Upper lobe of right lung (tissue), 1 donor: ENCODE measurements around the gene MPPED2. TPM values are rescaled to one million over a fixed set of nuclear protein-coding genes. Genes with fewer than 3 reads are reported as not detected.

Experiments
- ATAC-seq: fragments of 200-7000 bp; cut with Tn5 transposase; one replicate; pipeline ENCODE4 v1.9.1; 2020; ENCODE audit warnings: mild to moderate bottlenecking, moderate library complexity
- DNase-seq: peaks from one replicate; pipeline ENCODE4 v3.0.0-alpha.2; 2020
- H3K27ac ChIP-seq: fragments of 200-600 bp; one replicate; pipeline ENCODE4 v1.8.0; 2022
- H3K27me3 ChIP-seq: fragments of 200-600 bp; one replicate; pipeline ENCODE4 v1.8.0; 2022; ENCODE audit warnings: mild to moderate bottlenecking
- H3K36me3 ChIP-seq: fragments of 200-600 bp; one replicate; pipeline ENCODE4 v1.8.0; 2022
- H3K4me1 ChIP-seq: fragments of 200-600 bp; one replicate; pipeline ENCODE4 v1.8.0; 2022
- H3K4me3 ChIP-seq: fragments of 200-600 bp; one replicate; pipeline ENCODE4 v1.8.0; 2022; ENCODE audit warnings: mild to moderate bottlenecking
- H3K9me3 ChIP-seq: fragments of 200-600 bp; one replicate; pipeline ENCODE4 v1.8.0; 2022
- intact Hi-C: fragments of 100-400 bp; cut with DNase I; formaldehyde crosslinking; loops from one replicate; pipeline ENCODE4 v1.11.0; 2022
- total RNA-seq: library from RNA; stranded (reverse); fragmentation: NEBNext Ultra II Directional; extraction: Animal tissue kit (Norgen Biotek cat#: 25700); gene quantifications from one replicate; pipeline ENCODE4 v1.2.1, GENCODE V29; 2021
- TF ChIP-seq, protein P1 (sequence below): fragments of 200-600 bp; IDR thresholded peaks from one replicate; pipeline ENCODE4 v1.8.0; 2022; ENCODE audit warnings: antibody characterized with exemption
- donor health status: DM: no; HTN: yes; CAD: no; lungs with severe emphysema.

MPPED2 gene
- total RNA-seq, 1 donor from 2014 or later, result 1.3 TPM

DNA sequence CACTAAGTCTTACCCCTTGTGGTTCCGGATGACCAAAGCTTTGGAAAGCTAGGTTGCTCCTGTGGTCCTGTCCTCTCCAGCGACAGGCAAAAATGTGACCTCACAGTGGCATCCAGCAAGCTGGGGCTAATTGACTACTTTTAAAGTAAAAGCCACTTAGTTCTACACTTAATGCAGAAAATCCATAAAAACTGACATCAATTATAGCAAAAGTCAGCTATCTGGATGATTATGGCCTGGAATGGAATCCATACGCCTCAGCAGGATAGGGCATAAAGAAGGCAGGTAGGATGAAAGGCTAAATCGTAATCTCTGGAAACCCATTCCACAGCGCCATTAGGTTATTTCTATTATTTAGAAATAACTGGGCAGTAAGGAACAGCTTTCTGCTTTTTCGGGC, 171.3 kb downstream of the MPPED2 start:
- no peak for ATAC-seq
- TF ChIP-seq, protein P1, sequence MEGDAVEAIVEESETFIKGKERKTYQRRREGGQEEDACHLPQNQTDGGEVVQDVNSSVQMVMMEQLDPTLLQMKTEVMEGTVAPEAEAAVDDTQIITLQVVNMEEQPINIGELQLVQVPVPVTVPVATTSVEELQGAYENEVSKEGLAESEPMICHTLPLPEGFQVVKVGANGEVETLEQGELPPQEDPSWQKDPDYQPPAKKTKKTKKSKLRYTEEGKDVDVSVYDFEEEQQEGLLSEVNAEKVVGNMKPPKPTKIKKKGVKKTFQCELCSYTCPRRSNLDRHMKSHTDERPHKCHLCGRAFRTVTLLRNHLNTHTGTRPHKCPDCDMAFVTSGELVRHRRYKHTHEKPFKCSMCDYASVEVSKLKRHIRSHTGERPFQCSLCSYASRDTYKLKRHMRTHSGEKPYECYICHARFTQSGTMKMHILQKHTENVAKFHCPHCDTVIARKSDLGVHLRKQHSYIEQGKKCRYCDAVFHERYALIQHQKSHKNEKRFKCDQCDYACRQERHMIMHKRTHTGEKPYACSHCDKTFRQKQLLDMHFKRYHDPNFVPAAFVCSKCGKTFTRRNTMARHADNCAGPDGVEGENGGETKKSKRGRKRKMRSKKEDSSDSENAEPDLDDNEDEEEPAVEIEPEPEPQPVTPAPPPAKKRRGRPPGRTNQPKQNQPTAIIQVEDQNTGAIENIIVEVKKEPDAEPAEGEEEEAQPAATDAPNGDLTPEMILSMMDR, result no peak

DNA sequence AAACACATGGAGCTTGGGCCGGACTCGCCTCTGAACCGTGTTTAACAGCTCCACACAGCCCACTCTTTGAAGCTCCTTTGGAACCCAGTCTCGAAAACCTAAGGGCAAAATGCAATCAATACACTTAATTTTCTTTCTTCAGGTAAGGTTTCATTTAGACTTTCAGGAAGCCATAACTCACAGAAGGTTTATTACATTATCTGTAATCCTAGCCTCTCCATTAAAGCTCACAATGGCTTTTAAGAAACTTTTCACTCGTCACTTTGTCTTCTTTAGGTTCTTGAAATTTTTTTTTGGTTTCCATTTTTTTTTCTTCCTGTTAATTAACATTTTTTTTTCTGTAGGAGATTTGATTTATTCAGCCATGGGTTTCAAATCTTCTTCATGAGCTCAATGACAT, 171.9 kb downstream of the MPPED2 start:
- no peaks in the 10 kb centered on the region for H3K9me3 ChIP-seq
- intact Hi-C loops, result no loop called here
- TF ChIP-seq, protein P1, result no peak
- H3K4me1 ChIP-seq, result no peaks in the 10 kb centered on the region
- no peaks in the 10 kb centered on the region for H3K36me3 ChIP-seq
- DNase-seq (no peak), ATAC-seq (no peak)
- H3K27me3 ChIP-seq, result no peaks in the 10 kb centered on the region
- no peak overlapping the region for H3K27ac ChIP-seq
- H3K4me3 ChIP-seq, result no peak overlapping the region

More for the DNA sequence above, 171.3 kb downstream of the MPPED2 start:
- H3K4me1 ChIP-seq, result no peaks in the 10 kb centered on the region
- no peaks in the 10 kb centered on the region for H3K9me3 ChIP-seq
- no peak for DNase-seq
- H3K36me3 ChIP-seq, result no peaks in the 10 kb centered on the region
- no peaks in the 10 kb centered on the region for H3K27me3 ChIP-seq
- intact Hi-C loops, result no loop called here
- H3K27ac ChIP-seq, result no peak overlapping the region
- H3K4me3 ChIP-seq, result no peak overlapping the region

DNA sequence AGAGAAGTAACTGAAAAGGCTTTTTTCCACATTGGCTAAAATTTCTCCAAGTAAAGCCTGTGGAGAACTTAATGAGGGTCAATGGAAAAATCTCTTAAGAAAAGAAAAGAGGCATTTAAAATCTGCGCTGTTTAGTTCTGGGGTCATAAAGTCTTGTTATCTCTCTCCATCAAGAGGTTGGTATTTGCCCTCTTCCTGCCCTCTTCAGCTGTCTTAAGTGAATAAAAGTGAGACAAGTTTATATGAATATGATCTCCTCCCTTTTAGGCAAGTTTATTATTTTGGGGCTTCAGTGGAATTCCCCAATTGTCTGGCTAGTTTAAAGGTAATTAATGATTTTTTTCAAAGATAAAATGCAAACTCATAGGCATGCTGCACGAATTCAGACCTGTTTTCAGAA, 173.6 kb downstream of the MPPED2 start:
- DNase-seq, result no peak
- no peak overlapping the region for H3K4me3 ChIP-seq
- no peaks in the 10 kb centered on the region for H3K36me3 ChIP-seq
- intact Hi-C loops, result no loop called here
- no peak for ATAC-seq
- no peaks in the 10 kb centered on the region for H3K4me1 ChIP-seq
- TF ChIP-seq, protein P1, result no peak
- H3K9me3 ChIP-seq, result no peaks in the 10 kb centered on the region
- H3K27ac ChIP-seq, result no peak overlapping the region
- H3K27me3 ChIP-seq, result no peaks in the 10 kb centered on the region

DNA sequence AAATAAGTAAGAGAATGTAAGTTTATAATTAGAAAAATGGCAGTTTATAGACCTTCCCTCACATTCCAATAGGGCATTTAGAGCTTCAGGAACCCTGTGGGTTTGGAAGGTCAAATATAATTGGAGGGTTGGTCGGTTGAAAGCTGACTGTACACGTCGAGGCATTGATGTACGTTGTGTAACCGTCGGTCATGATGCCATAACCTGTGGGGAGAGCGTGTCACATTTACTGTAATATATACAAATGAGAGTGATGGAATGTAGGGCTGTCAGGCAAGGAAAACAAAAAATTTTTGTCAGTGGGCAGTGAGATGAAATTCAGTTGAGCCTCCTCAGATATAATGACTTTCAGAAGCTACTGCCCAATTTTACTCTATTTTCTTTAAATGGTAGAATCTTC, 174.8 kb downstream of the MPPED2 start:
- ATAC-seq, result no peak

DNA sequence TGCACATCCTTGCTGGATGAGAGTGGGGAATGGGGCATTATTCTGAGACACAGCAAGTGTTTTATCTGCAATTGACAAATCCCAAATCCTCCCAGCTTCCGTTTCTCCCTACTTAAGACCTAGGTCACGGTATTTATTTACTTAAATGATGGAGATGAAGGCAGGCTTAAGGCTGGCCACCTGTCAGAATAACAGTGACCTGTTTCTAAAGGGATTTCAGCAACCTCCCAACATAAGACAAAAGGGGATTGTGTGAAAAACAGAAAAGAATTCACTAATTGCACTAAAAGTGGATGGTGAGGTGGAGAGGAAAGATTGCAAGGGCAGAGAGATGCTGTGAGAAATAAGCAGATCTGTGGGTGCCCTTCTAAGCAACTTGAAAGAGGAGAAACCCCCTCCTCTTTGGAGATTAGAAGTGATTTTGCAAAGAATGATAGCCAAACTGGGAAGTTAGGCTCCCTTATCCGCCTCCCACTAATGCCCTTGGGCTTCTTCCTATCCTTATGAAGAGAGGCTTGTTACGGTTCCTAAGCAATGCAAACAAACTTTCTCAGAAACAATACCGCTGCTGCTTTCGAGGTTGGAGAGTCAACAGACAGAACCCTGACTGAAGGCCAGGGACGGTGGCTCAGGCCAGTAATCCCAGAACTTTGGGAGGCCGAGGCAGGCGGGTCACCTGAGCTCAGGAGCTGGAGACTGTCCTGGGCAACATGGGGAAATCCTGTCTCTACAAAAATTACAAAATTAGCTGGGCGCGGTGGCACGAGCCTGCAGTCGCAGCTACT, 179.0 kb downstream of the MPPED2 start:
- Histone ChIP-seq H3K4me3 (no peak overlapping the region), H3K9me3 (no peaks in the 10 kb centered on the region), H3K4me1 (no peaks in the 10 kb centered on the region), H3K36me3 (no peaks in the 10 kb centered on the region), H3K27me3 (no peaks in the 10 kb centered on the region), H3K27ac (no peak overlapping the region)
- intact Hi-C loops, result no loop called here
- no peak for ATAC-seq
- DNase-seq, result no peak
- TF ChIP-seq, protein P1, result no peak

More for the DNA sequence above, 174.8 kb downstream of the MPPED2 start:
- TF ChIP-seq, protein P1, result no peak
- intact Hi-C loops, result no loop called here
- no peak overlapping the region for H3K4me3 ChIP-seq
- no peaks in the 10 kb centered on the region for H3K9me3 ChIP-seq
- no peak overlapping the region for H3K27ac ChIP-seq
- no peaks in the 10 kb centered on the region for H3K4me1 ChIP-seq
- H3K36me3 ChIP-seq, result no peaks in the 10 kb centered on the region
- no peak for DNase-seq
- H3K27me3 ChIP-seq, result no peaks in the 10 kb centered on the region
